ENCODE measurements around the gene NTMT1.

- TF ChIP-seq CTCF (IDR thresholded peaks at IDR 0.05) (peak in 2 of 6 experiments; percentile 12 to 13), POLR2A (IDR thresholded peaks at IDR 0.05) (peak in 1 of 2 donors; percentile 16)
These were observed 5.2 kb downstream of the NTMT1 start for GRCh38 chr9:129630967-129631673.

Data from adrenal gland (tissue), 5 donors.